GM13976 (cell line): ENCODE measurements around the gene FKBP3.
A peak's percentile ranks its signal among the peaks of the same experiment; 100 is the strongest.

Experiments used
- DNase-seq: peaks from one replicate; pipeline ENCODE4 v3.0.0; 2012; ENCODE audit warnings: low spot score
- CTCF ChIP-seq: IDR thresholded peaks from 2 replicates; pipeline ENCODE4 v1.5.1; 2012; ENCODE audit warnings: borderline replicate concordance, mild to moderate bottlenecking; ENCODE audit not compliant: insufficient read depth; ENCODE audit errors: extremely low read depth, missing control alignments, control extremely low read depth
- in situ Hi-C: fragments of 300-500 bp; cut with MboI; formaldehyde crosslinking; loops from one replicate; pipeline ENCODE4 v1.12.0; 2022; ENCODE audit warnings: low sequenced_read_pairs, mixed read lengths, inconsistent platforms; ENCODE audit not compliant: unreplicated experiment

Gene FKBP3

GRCh38 chr14:45135659-45136395 lies 1.5 kb upstream of the FKBP3 start, which contains the start of gene FANCM:
FANCM (plus strand) TSS chr14:45135930; CDS start chr14:45136032, 102 bp downstream.
- no peak for TF ChIP-seq CTCF
- peak; percentile 86 for DNase-seq
- in situ Hi-C loops = no loop called here

- in situ Hi-C loops = no loop called here
- no peak for DNase-seq
- TF ChIP-seq CTCF = no peak
These were observed 875 bp upstream of the FKBP3 start for GRCh38 chr14:45135156-45135555.

- DNase-seq = no peak
These were observed 614 bp downstream of the FKBP3 start for GRCh38 chr14:45133683-45134050.

GRCh38 chr14:45128963-45129629 lies 5.2 kb downstream of the FKBP3 start:
- in situ Hi-C loops = no loop called here

More at GRCh38 chr14:45133683-45134050, 614 bp downstream of the FKBP3 start:
- no peak for TF ChIP-seq CTCF
- in situ Hi-C loops = no loop called here

GRCh38 chr14:45125754-45126153 lies 8.5 kb downstream of the FKBP3 start:
- no peak for TF ChIP-seq CTCF
- DNase-seq = no peak
- in situ Hi-C loops = no loop called here

More at GRCh38 chr14:45128963-45129629, 5.2 kb downstream of the FKBP3 start:
- DNase-seq = no peak
- TF ChIP-seq CTCF = no peak

GRCh38 chr14:45123271-45123670 lies 11.0 kb downstream of the FKBP3 start:
- TF ChIP-seq CTCF = no peak
- DNase-seq = no peak
- in situ Hi-C loops = no loop called here
